Epithelial cell of prostate (primary cell): ENCODE results near the gene KLHL30.
"Not testable (repeated sequence)": the region's sequence is repeated elsewhere in the genome, so short reads cannot be mapped to it uniquely, and the experiment has no call there.

Source experiments
- DNase-seq: peaks from one replicate; pipeline ENCODE4 v3.0.0-alpha.2; 2011; ENCODE audit warnings: low read depth, low spot score
- H3K27ac ChIP-seq: fragments of 450-650 bp; 2 replicates; pipeline ENCODE4 v1.5.1; 2017; ENCODE audit warnings: mild to moderate bottlenecking

KLHL30 gene

GRCh38 chr2:238171072-238171431 is 32.6 kb downstream of the KLHL30 start:
- H3K27ac ChIP-seq = peak overlapping the region; percentile 100
- DNase-seq = not testable (repeated sequence)

- DNase-seq = no peak
- H3K27ac ChIP-seq = peak overlapping the region; percentile 100
Observed at GRCh38 chr2:238171575-238172187, 33.2 kb downstream of the KLHL30 start.

- H3K27ac ChIP-seq = peak overlapping the region; percentile 100
- no peak for DNase-seq
Observed at GRCh38 chr2:238172439-238172838, 34.0 kb downstream of the KLHL30 start.

- DNase-seq = no peak
- peak overlapping the region; percentile 100 for H3K27ac ChIP-seq
Observed at GRCh38 chr2:238173692-238174091, 35.2 kb downstream of the KLHL30 start.

- DNase-seq = no peak
- H3K27ac ChIP-seq = peak overlapping the region; percentile 100
Observed at GRCh38 chr2:238174291-238174690, 35.8 kb downstream of the KLHL30 start.

- peak; percentile 34 for DNase-seq
- peak overlapping the region; percentile 100 for H3K27ac ChIP-seq
Observed at GRCh38 chr2:238174701-238175100, 36.2 kb downstream of the KLHL30 start.

- H3K27ac ChIP-seq = peak overlapping the region; percentile 1
- DNase-seq = no peak
Observed at GRCh38 chr2:238176613-238177012, 38.1 kb downstream of the KLHL30 start.

GRCh38 chr2:238180554-238180953 is 42.1 kb downstream of the KLHL30 start:
- DNase-seq = no peak
- no peak overlapping the region for H3K27ac ChIP-seq

GRCh38 chr2:238182362-238182761 is 43.9 kb downstream of the KLHL30 start:
- H3K27ac ChIP-seq = no peak overlapping the region
- no peak for DNase-seq

- no peak for DNase-seq
- no peak overlapping the region for H3K27ac ChIP-seq
Observed at GRCh38 chr2:238183821-238184220, 45.4 kb downstream of the KLHL30 start.

- no peak overlapping the region for H3K27ac ChIP-seq
- DNase-seq = no peak
Observed at GRCh38 chr2:238187618-238188548, 49.4 kb downstream of the KLHL30 start.

GRCh38 chr2:238190445-238190844 is 52.0 kb downstream of the KLHL30 start:
- DNase-seq = no peak
- H3K27ac ChIP-seq = no peak overlapping the region
